Colonic mucosa (tissue), 4 donors: ENCODE results near the gene MYL5. TPM values are rescaled to one million over a fixed set of nuclear protein-coding genes. Genes with fewer than 3 reads are reported as not detected.

Source experiments
- DNase-seq: peaks from one replicate; pipeline ENCODE4 v3.0.0-alpha.2; 2020
- H3K27ac ChIP-seq: fragments of 200-600 bp; one replicate; pipeline ENCODE4 v1.8.0; 2021
- H3K27me3 ChIP-seq: fragments of 200-600 bp; one replicate; pipeline ENCODE4 v1.8.0; 2021
- H3K36me3 ChIP-seq: fragments of 200-600 bp; one replicate; pipeline ENCODE4 v1.8.0; 2021
- H3K4me1 ChIP-seq: fragments of 200-600 bp; one replicate; pipeline ENCODE4 v1.8.0; 2021; ENCODE audit warnings: mild to moderate bottlenecking
- H3K4me3 ChIP-seq: fragments of 200-600 bp; one replicate; pipeline ENCODE4 v1.8.0; 2021
- H3K9ac ChIP-seq, 2 donors: one replicate each; pipeline ENCODE4 v1.7.0; 2013; ENCODE audit warnings: control low read depth in 2 of 2, low read depth in 2 of 2, low read length in 2 of 2
- H3K9me3 ChIP-seq: fragments of 200-600 bp; one replicate; pipeline ENCODE4 v1.8.0; 2021
- CTCF ChIP-seq: fragments of 200-600 bp; IDR thresholded peaks from one replicate; pipeline ENCODE4 v1.8.0; 2022; ENCODE audit warnings: antibody characterized with exemption, mild to moderate bottlenecking
- intact Hi-C: fragments of 100-400 bp; cut with DNase I; formaldehyde crosslinking; loops from one replicate; pipeline ENCODE4 v1.14.1; 2022
- total RNA-seq, 2 donors: library from RNA; stranded (reverse); fragmentation: NEBNext Ultra II Directional in 1 of 2; extraction: Animal tissue kit (Norgen Biotek cat#: 25700) in 1 of 2; gene quantifications; one replicate each; pipeline ENCODE4 v1.2.1, GENCODE V29; 2021
- donor health status: healthy.
- donor health status: DM: no; HTN: no; CAD: no.
- donor health status: DM: no; HTN: no; CAD: no.

The MYL5 gene
- total RNA-seq, 2 donors from 2014 or later = 17.3 to 53.6 TPM

- TF ChIP-seq CTCF = no peak
- Histone ChIP-seq H3K4me1 (no peaks in the 10 kb centered on the region), H3K9ac (no peak overlapping the region), H3K36me3 (no peaks in the 10 kb centered on the region), H3K4me3 (no peak overlapping the region), H3K9me3 (no peaks in the 10 kb centered on the region), H3K27ac (no peak overlapping the region), H3K27me3 (peaks cover 11% of the 10 kb centered on the region)
- intact Hi-C loops = no loop called here
- DNase-seq = no peak
These were observed 27.9 kb upstream of the MYL5 start for GRCh38 chr4:646460-646859.

DNA sequence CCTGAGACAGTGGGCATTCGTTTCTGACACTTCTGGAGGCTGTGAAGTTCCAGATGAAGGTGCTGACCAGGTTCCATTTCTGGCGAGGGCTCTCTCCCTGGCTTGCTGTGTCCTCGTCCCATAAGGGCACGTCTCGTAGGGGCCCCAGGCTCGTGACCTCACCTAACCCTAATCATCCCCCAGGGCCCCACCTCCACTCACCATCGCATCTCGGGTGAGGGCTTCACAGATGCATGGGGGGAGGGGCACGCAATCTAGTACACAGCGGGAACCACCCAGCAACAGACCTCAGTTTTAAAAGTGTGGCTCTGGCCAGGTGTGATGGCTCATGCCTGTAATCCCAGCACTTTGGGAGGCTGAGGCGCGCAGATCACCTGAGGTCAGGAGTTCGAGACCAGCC lies 26.9 kb upstream of the MYL5 start:
- no peak for TF ChIP-seq CTCF
- H3K4me1 ChIP-seq = no peaks in the 10 kb centered on the region
- H3K27ac ChIP-seq = no peak overlapping the region
- H3K9me3 ChIP-seq = no peaks in the 10 kb centered on the region
- H3K4me3 ChIP-seq = no peak overlapping the region
- no peak for DNase-seq
- H3K9ac ChIP-seq = no peak overlapping the region
- H3K27me3 ChIP-seq = peaks cover 14% of the 10 kb centered on the region
- intact Hi-C loops = no loop called here
- no peaks in the 10 kb centered on the region for H3K36me3 ChIP-seq

GRCh38 chr4:648579-649292 lies 25.6 kb upstream of the MYL5 start:
- H3K9me3 ChIP-seq = no peaks in the 10 kb centered on the region
- H3K27ac ChIP-seq = no peak overlapping the region
- no peak overlapping the region for H3K4me3 ChIP-seq
- H3K27me3 ChIP-seq = peaks cover 14% of the 10 kb centered on the region
- DNase-seq = no peak
- no peak overlapping the region for H3K9ac ChIP-seq
- intact Hi-C loops = no loop called here
- H3K36me3 ChIP-seq = no peaks in the 10 kb centered on the region
- no peak for TF ChIP-seq CTCF
- no peaks in the 10 kb centered on the region for H3K4me1 ChIP-seq

- Histone ChIP-seq H3K27ac (no peak overlapping the region), H3K27me3 (peaks cover 14% of the 10 kb centered on the region), H3K9me3 (no peaks in the 10 kb centered on the region), H3K4me3 (no peak overlapping the region), H3K9ac (no peak overlapping the region), H3K36me3 (no peaks in the 10 kb centered on the region), H3K4me1 (no peaks in the 10 kb centered on the region)
- TF ChIP-seq CTCF = no peak
- no peak for DNase-seq
- intact Hi-C loops = no loop called here
These were observed 25.1 kb upstream of the MYL5 start for GRCh38 chr4:649293-649625.

DNA sequence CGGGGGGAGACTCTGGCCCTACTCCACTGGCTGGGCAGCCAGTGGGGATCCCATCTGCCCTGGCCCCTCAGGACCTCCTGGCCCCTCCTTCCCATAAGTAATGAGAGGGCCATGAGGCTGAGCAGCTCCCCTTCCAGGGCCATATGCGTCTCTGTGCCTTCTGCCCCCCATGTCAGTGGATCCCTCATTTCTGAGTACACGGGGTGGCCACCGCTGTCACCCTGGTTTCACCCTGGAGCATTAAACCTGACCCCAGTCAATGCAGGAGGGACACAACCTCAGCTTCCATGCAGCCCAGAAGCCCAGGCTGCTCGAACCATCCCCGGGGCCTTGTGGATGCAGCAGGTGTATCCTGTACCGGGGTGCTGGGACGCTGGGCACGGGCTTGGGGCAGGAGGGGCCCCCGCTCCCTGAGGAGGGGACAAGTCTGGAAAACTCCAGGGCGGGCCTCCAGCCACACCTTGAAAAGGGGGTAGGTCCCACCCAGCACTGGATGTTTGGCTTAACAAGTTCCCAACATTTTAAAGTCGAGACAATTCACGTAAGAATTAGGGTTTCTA lies 24.5 kb upstream of the MYL5 start:
- intact Hi-C loops = no loop called here
- Histone ChIP-seq H3K4me3 (no peak overlapping the region), H3K9ac (no peak overlapping the region), H3K4me1 (no peaks in the 10 kb centered on the region), H3K36me3 (no peaks in the 10 kb centered on the region), H3K9me3 (no peaks in the 10 kb centered on the region), H3K27ac (no peak overlapping the region), H3K27me3 (peaks cover 14% of the 10 kb centered on the region)
- no peak for DNase-seq
- no peak for TF ChIP-seq CTCF
